MV-4-11 (cell line): Measurements from ENCODE around the gene GABRR3.

Experiments used
- DNase-seq: peaks from one replicate; lab custom pipeline; 2025; lab: John Stamatoyannopoulos, UW

Gene GABRR3

DNA sequence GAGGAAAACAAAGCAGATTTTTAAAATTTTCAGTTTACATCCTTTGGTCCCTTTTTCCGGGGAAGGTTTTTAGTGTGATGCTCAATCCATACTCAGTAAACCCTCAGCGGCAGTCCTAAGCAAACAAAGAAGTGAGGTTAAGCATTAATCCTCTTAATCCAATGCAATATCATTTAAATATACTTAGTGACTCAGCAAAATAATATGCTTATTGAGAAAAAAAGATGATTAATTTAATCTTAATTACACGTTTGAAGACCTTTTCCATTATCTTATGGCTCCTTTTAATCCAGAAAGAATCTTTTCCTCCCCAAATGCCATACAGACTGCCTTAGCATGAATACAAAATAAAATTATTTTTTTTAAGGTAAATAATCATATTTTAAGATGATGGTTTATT is at the start of gene GABRR3:
GABRR3 (minus strand) TSS at position 108 of the 400 bp plus-strand sequence. CDS start 328 bp downstream, outside the sequence.
- no peak for DNase-seq

DNA sequence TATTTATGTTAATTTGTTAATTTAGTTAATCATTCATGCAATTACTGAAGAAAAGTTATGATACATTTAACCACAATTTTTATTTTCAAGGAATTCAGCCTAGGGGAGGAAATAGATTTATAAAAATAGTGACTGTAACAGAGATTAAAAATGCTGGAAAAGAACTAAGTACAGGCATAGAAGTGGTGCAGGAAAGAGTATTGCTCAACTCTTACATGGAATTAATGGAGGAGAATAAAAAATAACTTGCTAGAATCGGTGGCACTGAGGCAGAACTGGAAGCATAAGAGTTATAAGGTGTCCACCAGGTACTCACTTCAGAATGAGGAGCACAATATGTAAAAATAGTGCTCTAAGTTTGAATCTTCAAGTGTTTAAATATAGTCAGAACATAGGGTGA is 38.4 kb upstream of the GABRR3 start:
- DNase-seq = no peak

DNA sequence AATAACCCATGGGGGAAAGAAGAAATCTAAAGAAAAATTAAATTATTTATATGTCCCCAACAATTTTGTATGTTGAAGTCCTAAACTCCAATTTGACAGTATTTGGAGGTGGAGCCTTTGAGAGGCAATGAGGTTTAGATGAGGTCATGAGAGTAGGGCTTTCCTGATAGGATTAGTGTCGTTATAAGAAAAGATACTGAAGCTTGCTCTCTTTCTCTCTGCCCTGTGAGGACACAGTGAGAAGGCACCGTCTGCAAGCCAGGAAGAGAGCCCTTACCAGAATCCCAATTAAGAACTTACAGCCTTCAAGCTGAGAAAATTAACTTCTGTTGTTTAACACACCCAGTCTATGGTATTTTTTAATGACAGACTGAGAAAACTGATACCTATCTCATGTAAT is 35.7 kb upstream of the GABRR3 start:
- DNase-seq = no peak

DNA sequence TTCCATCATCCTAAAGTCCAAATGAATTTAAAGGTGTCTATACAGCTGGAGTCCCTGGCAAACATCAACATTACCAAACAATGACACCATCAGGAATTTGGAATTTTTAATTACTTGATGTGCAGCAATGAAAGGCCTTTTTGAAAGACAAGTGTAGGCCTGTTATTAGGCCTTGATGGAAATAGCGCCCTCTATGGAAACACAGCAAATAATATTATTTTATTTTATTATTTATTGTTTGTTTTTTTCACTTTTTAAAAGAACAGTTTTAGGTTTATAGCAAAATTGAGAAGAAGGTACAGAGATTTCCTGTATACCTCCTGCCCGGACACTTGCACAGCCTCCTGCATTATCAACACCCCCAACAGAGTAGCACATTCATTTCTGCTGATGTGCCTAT is 33.7 kb upstream of the GABRR3 start:
- DNase-seq = no peak

DNA sequence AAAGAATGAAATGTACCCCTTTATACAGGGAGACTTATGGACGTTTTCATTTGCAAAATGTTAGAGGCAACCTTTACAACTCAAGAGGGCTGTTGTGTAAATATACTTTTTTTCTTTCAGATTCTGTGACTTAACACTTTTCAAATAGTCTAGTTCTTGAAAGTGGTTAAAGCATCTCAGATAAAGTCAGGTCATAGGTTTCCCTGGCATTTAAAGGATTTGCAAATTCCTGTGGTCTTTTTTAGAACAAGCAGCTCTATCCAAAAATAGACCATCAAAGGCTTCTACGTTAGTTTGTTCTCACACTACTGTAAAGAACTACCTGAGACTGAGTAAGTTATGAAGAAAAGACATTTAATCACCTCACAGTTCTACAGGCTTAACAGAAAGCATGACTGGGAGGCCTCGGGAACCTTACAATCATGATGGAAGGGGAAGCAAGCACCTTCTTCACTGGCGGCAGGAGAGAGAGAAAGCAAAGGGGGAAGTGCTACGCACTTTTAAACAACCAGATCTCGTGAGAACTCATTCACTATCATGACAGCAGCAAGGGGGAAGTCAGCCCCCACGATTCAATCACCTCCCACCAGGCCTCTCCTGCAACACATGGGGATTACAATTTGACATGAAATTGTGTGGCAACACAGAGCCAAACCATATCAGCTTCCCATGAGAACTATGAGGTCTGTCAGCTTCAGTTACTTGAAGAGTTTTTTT is 23.3 kb upstream of the GABRR3 start:
- DNase-seq = peak; percentile 72

DNA sequence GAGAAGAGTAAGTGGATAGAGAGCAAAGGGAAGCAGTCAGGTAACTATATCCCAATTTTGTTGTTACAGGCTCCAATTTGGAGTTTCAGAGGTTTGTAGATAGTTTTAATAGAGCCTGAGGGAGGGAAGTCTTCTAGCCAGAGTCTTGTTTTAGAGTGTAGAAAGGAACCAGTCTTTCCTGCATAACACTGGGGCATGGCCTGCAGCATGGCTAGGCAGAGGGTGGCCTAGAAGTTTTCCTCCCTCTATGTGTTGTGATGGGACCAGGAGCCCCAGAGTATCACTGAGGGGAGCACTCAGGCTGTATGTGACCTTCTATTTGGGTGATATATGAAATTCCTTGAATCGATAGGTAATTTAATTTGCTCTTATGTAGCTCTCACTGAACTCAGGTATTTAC is 22.5 kb upstream of the GABRR3 start:
- no peak for DNase-seq

DNA sequence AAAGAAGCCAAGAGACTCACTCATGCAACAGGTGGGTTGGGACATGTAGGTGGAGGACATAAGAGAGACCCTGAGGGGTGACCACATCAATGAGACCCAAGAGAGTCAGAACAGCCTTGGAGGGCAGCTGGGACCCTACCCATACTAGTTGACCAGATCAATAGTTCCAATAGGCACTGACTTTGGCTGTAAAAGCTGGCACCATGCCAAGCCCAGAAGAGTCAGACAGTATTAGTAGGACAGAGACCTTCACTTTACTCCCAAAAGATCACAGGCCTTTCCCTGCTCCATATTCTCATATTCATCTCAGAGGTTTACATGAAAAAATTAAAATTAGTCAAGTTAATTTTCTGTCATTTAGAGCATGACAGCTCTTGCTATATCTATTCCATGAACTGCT is 20.9 kb upstream of the GABRR3 start:
- DNase-seq = no peak

DNA sequence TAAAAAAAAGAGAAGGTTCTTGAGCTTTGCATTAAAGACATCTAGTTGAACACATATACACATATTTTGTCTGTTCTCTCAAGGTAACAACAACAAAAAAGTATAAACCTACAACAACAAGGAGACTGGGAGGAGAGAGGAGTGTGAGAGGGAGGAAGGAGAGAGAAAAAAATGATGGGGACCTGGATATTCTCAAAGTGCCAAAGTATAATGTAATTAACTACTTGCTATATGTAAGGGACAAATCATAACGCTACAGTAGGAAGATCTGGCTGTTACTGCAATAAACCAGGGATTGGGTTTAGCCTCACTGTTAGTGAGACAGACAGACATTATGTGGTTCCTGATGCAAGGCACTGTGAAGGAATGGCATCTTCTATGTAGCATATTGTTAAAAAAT is 14.2 kb upstream of the GABRR3 start:
- DNase-seq = no peak

DNA sequence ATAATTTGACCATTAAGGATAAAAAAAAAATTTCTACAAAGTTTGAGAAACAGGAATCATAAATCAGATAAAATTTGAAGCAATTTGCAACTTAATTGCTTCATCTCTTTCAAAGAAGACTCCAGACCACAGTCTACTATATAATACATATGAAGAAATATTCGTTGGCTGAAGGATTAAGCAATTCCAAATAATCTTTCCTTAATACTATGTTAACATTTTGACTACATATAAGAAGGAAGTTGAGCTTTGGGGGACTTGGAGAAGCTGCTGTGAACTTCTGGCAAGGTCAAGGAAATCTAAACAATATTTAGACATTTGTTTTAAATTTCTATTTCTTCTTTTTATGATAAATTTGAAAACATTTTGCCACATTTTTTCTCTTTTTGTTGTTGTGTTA is 13.5 kb upstream of the GABRR3 start:
- DNase-seq = peak; percentile 76

DNA sequence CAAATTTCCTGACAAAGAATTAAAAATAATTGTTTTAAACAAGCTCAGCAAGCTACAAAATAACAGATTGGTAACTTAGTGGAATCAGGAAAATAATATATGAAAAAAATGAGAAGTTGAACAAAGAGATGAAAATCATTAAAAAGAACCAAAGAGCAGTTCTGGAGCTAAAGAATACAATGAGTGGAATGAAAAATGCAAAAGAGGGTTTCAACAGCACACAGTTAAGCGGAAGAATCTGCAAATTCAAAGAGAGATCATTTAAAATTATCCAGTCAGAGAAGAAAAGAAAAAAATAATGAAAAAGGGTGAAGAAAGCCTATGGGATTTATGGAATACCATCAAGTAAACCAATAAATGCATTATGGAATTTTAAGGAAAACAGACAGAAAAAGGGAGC is 6.2 kb upstream of the GABRR3 start:
- DNase-seq = no peak

DNA sequence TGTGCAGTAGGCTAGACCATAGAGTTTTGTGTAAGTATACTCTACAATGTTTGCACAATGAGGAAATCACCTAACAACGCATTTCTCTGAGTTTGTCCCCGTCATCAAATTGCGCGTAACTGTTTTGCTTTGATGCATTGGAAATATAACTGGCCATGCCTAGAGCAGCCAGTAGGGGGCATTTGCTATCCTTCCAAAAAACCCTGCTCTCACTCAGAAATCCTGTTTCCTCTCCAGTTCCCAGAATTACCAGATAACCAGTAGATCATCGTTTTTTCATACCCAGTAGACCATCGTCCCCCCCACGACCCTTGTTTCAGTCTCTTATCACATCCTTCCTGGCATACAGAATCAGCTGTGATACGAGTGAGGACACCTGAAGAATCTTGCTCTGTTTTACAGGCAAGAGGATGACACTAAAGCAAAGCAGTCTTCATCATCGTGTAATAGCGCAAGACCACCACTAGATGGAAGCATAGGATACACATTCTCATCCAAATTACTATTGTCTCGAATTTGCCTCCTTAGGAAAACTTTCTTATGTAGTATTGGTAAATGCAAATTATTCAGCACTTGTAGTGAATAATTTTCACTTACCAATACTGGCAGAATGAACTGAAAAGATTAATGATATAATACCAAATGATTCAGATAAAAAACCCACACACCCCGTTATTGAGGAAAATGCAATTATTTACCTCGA is 4.4 kb upstream of the GABRR3 start:
- peak; percentile 72 for DNase-seq

DNA sequence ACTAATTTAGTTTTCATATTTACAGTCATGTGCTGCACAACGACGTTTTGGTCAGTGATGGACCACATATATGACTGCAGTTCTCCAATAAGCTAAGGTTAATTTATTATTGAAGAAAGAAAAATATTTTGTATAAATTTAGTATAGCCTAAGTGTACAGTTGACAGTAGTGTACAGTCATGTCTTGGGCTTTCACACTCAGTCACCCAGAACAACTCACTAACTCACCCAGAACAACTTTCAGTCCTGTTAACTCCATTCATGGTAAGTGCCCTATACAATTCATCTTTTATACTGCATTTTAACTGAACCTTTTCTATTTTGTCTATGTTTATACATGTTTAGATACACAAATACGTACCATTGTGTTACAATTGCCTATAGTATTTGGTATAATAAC is 3.8 kb upstream of the GABRR3 start:
- DNase-seq = no peak

DNA sequence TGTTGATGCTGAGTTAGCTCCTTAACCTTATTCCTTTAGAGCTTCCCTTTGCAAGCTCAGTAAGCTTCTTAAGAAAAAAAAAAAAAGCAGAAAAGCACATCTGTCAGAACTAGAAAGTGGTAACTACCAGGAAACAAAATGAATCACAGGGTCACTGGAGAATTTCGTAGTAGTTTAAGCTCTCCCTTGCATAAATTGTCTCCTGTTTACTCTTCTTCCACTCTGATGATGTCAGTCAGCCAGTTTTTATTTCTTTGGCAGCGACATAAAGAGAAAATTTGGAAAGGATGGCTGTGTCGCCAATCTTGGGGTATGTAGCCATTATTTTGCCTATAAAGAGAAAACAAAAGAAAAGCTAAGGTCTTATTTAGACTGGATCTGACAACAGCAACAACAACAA is 3.2 kb upstream of the GABRR3 start:
- DNase-seq = no peak

DNA sequence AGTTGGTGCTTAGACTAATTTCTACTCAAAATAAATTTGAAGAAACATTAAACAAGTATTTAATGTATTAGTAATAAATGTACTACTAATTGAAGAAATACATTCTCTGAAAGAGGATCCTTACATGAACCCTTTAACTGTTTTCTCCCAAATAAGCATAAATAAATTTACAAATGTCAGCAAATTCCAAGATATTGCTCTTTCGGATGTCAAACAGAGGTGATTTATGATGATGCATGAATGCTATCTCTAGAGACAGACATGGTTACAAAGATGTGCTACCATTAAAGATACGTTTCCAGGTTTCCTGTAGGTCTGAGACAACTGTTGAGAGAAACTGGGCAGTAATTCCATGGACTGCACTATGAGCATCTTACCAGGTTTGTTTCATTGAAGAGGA is 629 bp downstream of the GABRR3 start:
- DNase-seq = no peak

DNA sequence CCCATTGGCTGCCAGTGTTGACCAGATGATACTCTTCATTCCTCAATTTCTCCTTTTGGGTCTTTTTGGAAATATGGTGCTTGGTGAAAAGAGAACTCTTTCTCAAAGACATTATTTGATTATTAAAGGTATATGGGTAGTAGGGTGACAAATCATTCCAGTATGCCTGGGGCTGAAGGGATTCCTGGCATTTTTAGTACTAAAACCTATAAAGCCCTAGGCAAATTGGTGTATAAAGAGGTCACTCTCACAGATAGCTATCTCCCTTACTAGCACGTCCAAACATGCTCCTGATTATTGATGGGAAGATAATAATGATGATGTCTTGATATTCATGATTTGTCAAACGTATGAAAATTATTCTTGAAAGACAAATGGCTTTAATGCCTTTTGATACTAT is 1.1 kb downstream of the GABRR3 start:
- no peak for DNase-seq

DNA sequence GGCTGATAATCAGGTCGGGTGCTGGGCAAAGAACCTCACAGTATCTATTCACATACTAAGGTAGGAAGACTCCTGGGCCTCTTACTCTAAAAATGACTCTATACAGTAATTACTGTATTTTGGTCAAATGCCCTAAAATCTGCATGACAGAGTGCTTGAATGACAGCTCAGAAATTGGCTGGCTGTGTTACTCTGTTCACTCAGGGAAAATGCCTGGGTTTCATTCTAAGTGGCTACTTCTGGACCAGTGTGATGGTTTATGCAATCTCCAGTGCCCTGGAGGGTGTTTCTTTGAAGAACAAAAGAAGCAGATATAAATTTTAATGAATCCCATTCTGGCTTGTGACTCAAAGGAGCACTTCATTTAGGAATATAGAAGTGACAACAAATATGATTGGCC is 2.2 kb downstream of the GABRR3 start:
- no peak for DNase-seq

DNA sequence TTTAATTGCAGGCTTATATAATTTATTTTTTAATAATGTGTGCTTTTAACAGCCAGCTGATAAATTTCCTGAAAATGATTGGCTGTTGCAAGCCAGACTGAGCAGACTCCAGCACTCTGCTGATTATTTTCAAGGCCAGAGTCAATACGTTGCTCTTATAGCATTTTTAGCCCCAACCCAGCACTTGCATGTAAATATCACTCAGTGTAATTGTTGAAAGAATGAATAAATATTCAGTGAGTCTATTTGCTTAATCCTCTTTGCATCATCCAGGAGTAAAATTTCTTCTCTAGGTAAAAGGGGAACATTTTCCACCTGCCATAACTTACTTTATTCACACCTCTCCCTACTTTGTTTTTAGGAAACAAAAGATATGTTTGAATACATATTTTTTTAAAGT is 2.9 kb downstream of the GABRR3 start:
- DNase-seq = no peak

DNA sequence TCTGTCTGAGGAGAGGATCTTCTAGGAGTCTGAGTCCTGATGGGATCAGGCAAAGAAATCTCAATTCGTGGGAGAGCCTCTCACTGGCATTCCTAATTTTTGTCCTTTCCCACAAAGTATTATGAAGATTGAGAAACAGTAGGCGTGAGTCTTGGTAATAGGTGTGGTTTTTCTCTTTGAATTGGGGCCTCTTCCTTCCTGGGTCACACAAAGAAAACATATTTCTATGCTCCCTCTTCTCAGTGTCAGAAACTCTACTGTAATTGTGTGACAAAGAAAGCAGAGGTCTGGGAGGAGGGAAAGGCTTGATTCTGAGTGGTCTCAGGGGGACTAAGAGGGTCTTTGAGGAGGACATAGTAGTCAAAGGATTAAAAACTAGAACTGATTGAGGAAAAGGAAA is 6.0 kb downstream of the GABRR3 start:
- DNase-seq = no peak

DNA sequence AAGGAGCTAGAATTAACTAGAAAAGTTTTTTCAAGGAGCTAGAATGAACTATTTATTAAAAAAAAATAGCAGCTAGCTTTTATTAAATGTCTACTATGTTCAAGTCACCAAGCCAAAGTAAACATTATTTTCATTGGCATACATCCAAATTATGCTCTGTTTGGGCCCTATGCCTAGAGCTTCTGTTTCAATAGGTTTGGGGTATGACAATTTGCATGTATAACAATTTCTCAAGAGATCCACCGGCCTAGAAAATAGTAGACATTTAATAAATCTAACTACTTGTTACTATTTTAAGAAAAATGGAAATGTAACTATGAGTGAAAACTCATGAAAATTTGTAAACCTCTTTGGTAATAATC is 8.0 kb downstream of the GABRR3 start:
- no peak for DNase-seq

DNA sequence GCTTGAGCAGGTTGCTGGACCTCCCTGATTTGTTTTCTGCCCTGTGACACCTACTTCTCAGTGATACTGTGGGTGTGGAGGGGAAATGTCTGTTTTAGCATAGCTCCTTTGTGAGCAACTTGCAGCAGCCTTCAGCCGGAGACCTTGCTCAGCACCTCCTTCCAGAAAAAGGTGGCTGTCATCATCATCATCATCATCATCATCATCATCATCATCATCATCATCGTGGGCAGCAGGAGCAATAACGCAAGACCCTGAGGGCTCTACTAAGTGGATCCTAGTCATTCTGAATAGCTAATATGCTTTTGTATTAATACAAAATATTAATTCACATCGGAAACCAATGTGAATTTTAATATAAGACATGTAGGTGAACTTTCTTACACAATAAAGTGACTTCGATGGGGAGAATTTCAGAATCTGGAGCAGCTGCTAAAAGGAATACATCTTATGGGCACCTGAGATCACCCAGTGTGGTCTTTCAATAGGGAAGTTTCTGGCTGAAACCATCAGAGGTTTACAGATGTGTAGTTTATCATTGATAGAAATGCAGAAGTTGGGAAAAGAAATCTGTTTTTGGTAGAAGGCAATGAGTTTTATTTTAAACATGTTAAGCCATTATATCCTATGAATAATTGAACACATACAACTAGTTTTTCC is 8.6 kb downstream of the GABRR3 start:
- no peak for DNase-seq

DNA sequence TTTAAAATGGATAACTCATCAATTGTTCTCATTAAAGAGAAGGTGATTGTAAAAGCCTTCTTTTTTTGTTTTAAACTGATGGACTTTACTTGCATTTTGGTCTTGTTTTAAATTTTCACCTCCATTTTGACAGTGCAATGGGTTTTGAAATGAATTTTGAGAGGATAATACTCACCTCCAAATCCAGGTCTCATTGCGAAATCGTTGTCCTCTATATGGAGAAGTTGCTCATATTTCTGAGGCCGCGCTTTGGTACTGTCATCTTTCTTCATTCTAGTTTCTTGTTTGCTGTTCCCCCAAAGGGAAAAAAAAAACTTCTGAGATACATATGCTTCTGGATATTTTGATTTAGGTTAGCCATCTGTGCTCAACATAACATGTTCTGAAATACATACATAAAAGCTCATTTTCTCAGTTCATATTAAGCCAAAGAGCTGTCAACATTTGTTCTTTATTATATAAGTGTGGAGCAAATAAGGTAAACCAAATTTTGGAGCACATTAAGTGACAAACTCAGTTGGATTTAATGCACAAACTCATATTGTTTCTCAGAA is 9.6 kb downstream of the GABRR3 start:
- DNase-seq = no peak

DNA sequence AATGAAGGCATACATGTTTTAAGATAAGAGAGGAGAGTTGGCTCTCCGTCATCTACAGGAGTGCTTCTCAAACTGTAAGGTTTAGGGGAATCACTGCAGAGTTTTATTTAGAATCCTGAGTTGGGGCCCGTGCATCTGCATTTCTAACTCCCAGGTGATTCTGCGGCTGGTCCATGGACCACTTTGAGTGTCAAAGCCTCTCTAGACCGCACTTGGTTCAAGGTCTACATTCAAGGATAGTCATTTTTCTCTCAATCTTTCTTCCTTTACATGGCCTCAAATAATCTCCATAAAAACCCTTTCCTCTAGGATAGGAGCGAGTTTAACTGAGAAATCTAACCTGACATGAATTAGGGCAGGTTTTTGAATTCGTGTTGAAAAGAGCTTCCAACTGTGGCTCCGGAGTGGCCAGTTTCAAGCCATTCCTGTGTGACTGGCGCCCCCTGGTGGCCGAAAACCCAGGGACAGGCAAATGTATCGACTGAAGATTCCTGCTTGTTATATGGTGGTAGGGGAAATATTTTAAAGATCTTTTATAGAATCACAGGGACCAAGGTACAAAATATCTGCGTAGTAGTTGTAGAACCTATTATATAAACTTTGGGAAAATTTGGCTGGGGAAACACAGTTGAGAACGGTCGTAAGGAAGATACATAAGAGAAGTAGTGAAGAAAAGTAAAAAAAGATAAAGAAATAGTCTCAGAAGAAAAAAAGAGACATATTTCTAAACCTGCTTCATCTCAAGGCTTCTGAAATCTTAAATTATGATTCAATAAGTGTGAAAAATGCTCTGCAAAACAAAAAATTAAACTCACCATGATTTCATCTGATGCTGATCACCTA is 11.9 kb downstream of the GABRR3 start:
- DNase-seq = peak; percentile 40
